HepG2 (cell line): ENCODE results near the gene BCAN. TPM values are rescaled to one million over a fixed set of nuclear protein-coding genes. Genes with fewer than 3 reads are reported as not detected.

ENCODE experiments used
- ARNTL ChIP-seq: sonication (generic); formaldehyde crosslinking; IDR thresholded peaks from 2 replicates; pipeline ENCODE4 v1.4.0; 2020; ENCODE audit warnings: mild to moderate bottlenecking, missing genetic modification reagents
- BCL6 ChIP-seq: IDR thresholded peaks from 2 replicates; pipeline ENCODE4 v1.6.1; 2016; ENCODE audit warnings: missing genetic modification reagents, missing compliant biosample characterization
- CCAR2 ChIP-seq: fragments of 200-400 bp; formaldehyde crosslinking; optimal IDR thresholded peaks from 2 replicates; pipeline ENCODE3; 2018; ENCODE audit warnings: low read depth, mild to moderate bottlenecking, low read length, moderate library complexity
- CENPX ChIP-seq: sonication (generic); formaldehyde crosslinking; IDR thresholded peaks from 2 replicates; pipeline ENCODE4 v1.9.0; 2021; ENCODE audit warnings: mild to moderate bottlenecking, missing genetic modification reagents, moderate library complexity
- CHD4 ChIP-seq: fragments of 200-600 bp; sonication (generic); IDR thresholded peaks from 2 replicates; pipeline ENCODE4 v1.7.0; 2017; ENCODE audit warnings: mild to moderate bottlenecking, low read length, borderline replicate concordance
- GPN1 ChIP-seq: sonication (generic); formaldehyde crosslinking; IDR thresholded peaks from 2 replicates; pipeline ENCODE4 v1.5.1; 2020; ENCODE audit warnings: missing genetic modification reagents, borderline replicate concordance
- HHEX ChIP-seq: IDR thresholded peaks from 2 replicates; pipeline ENCODE4 v1.6.1; 2016; ENCODE audit warnings: control low read depth
- HMGA1 ChIP-seq: sonication (generic); formaldehyde crosslinking; conservative IDR thresholded peaks from 2 replicates; pipeline ENCODE4 v1.4.0; 2020; ENCODE audit warnings: missing genetic modification reagents
- HNF4G ChIP-seq, 2 experiments: sonication (generic) in 1 of 2; formaldehyde crosslinking in 1 of 2; IDR thresholded peaks; 2 replicates each; pipeline versions ENCODE4 v1.4.0 to v1.6.1; 2011 to 2020; ENCODE audit warnings: borderline replicate concordance in 2 of 2, low read depth in 2 of 2, mild to moderate bottlenecking in 2 of 2, low read length in 1 of 2, missing genetic modification reagents in 1 of 2, moderate library complexity in 1 of 2
- MAFK ChIP-seq, 2 experiments: IDR thresholded peaks in 1 of 2; conservative IDR thresholded peaks in 1 of 2; 2 replicates each; pipeline ENCODE4 v1.6.1; 2011; ENCODE audit warnings: improper control_type of control experiment in 2 of 2, low read length in 2 of 2
- MED1 ChIP-seq: sonication (generic); formaldehyde crosslinking; IDR thresholded peaks from 2 replicates; pipeline ENCODE4 v1.4.0; 2020; ENCODE audit warnings: missing genetic modification reagents
- MED8 ChIP-seq: sonication (generic); formaldehyde crosslinking; IDR thresholded peaks from 2 replicates; pipeline ENCODE4 v1.8.1; 2023; ENCODE audit warnings: mild to moderate bottlenecking, missing genetic modification reagents; ENCODE audit not compliant: insufficient replicate concordance
- MXD3 ChIP-seq: IDR thresholded peaks from 2 replicates; pipeline ENCODE4 v1.6.1; 2016; ENCODE audit warnings: mild to moderate bottlenecking, missing biosample characterization, missing genetic modification reagents
- NR2F1 ChIP-seq, 2 experiments: fragments of 450-650 bp in 1 of 2; formaldehyde crosslinking in 1 of 2; IDR thresholded peaks; 2 replicates each; pipeline versions ENCODE4 v1.5.0 to v1.6.1; 2016 to 2020; ENCODE audit warnings: mild to moderate bottlenecking in 1 of 2, missing compliant biosample characterization in 1 of 2, missing genetic modification reagents in 1 of 2, moderate library complexity in 1 of 2
- REPIN1 ChIP-seq: sonication (generic); formaldehyde crosslinking; IDR thresholded peaks from 2 replicates; pipeline ENCODE4 v1.8.0; 2022; ENCODE audit warnings: missing genetic modification reagents, low read depth, mild to moderate bottlenecking, borderline replicate concordance
- REXO4 ChIP-seq: sonication (generic); formaldehyde crosslinking; IDR thresholded peaks from 2 replicates; pipeline ENCODE4 v1.8.0; 2022; ENCODE audit warnings: missing genetic modification reagents, mild to moderate bottlenecking, borderline replicate concordance
- SOX13 ChIP-seq, 3 experiments: fragments of 450-650 bp in 1 of 3; sonication (generic) in 1 of 3; formaldehyde crosslinking in 1 of 3; IDR thresholded peaks in 2 of 3; conservative IDR thresholded peaks in 1 of 3; 2 replicates each; pipeline versions ENCODE4 v1.5.0 to v1.6.1; 2016 to 2020; ENCODE audit warnings: antibody characterized with exemption in 1 of 3, mild to moderate bottlenecking in 1 of 3, missing compliant biosample characterization in 1 of 3, missing genetic modification reagents in 1 of 3, moderate library complexity in 1 of 3
- TBX3 ChIP-seq: fragments of 450-650 bp; IDR thresholded peaks from 2 replicates; pipeline ENCODE4 v1.6.1; 2017; ENCODE audit warnings: antibody characterized with exemption, mild to moderate bottlenecking, inconsistent platforms, borderline replicate concordance
- TOE1 ChIP-seq: sonication (generic); formaldehyde crosslinking; IDR thresholded peaks from 2 replicates; pipeline ENCODE4 v1.4.0; 2020; ENCODE audit warnings: mild to moderate bottlenecking, missing genetic modification reagents
- ZBTB1 ChIP-seq: sonication (generic); formaldehyde crosslinking; IDR thresholded peaks from 2 replicates; pipeline ENCODE4 v1.4.0; 2020; ENCODE audit warnings: missing genetic modification reagents, borderline replicate concordance
- ZEB1 ChIP-seq: IDR thresholded peaks from 2 replicates; pipeline ENCODE4 v1.6.1; 2012; ENCODE audit warnings: mild to moderate bottlenecking, low read depth, inconsistent platforms; ENCODE audit not compliant: insufficient replicate concordance
- ZFP90 ChIP-seq: sonication (generic); formaldehyde crosslinking; IDR thresholded peaks from 2 replicates; pipeline ENCODE4 v1.8.0; 2022; ENCODE audit warnings: missing genetic modification reagents, mild to moderate bottlenecking, inconsistent platforms, borderline replicate concordance
- ZMAT5 ChIP-seq: sonication (generic); formaldehyde crosslinking; IDR thresholded peaks from 2 replicates; pipeline ENCODE4 v1.5.0; 2020; ENCODE audit warnings: mild to moderate bottlenecking, low read depth, missing genetic modification reagents, borderline replicate concordance
- ZNF329 ChIP-seq: sonication (generic); formaldehyde crosslinking; IDR thresholded peaks from 2 replicates; pipeline ENCODE4 v1.9.0; 2021; ENCODE audit warnings: low read depth, mild to moderate bottlenecking, missing genetic modification reagents
- ZNF414 ChIP-seq: sonication (generic); formaldehyde crosslinking; IDR thresholded peaks from 2 replicates; pipeline ENCODE4 v1.5.0; 2020; ENCODE audit warnings: missing genetic modification reagents
- ZNF674 ChIP-seq: sonication (generic); formaldehyde crosslinking; IDR thresholded peaks from 2 replicates; pipeline ENCODE4 v1.5.0; 2020; ENCODE audit warnings: low read depth, mild to moderate bottlenecking, missing genetic modification reagents
- ZNF7 ChIP-seq: IDR thresholded peaks from 2 replicates; pipeline ENCODE4 v1.6.1; 2016; ENCODE audit warnings: missing biosample characterization, missing genetic modification reagents
- ZNF720 ChIP-seq: sonication (generic); formaldehyde crosslinking; IDR thresholded peaks from 2 replicates; pipeline ENCODE4 v1.4.0; 2020; ENCODE audit warnings: missing genetic modification reagents
- polyA plus RNA-seq, 8 experiments: library from polyadenylated mRNA; depleted of rRNA in 3 of 8; stranded (reverse) in 7 of 8; unstranded in 1 of 8; fragments of >200 nt; fragmentation: Illumina TruSeq in 4 of 8; extraction: Trizol in 4 of 8; gene quantifications; 2 replicates each; pipeline versions ENCODE4 v1.2.1 to v1.2.3, GENCODE V29; 2011 to 2016; ENCODE audit warnings: low read depth in 4 of 8, missing spikeins in 1 of 8, mixed read lengths in 1 of 8; ENCODE audit not compliant: insufficient read depth in 1 of 8
- total RNA-seq, 5 experiments: library from RNA; depleted of rRNA; stranded (reverse); fragments of >200 nt; fragmentation: Illumina TruSeq; extraction: Trizol; gene quantifications; 2 replicates each; pipeline ENCODE4 v1.2.3, GENCODE V29; 2016; ENCODE audit warnings: low read depth in 1 of 5

The BCAN gene
- total and polyA plus RNA-seq, 2 of the 13 experiments (the other 11 are each of a cell fraction or from before 2014, with no cell fraction given) = not detected

- TF ChIP-seq MED8 (CRISPR knock-in tag) (peak; percentile 66), HNF4G (IDR thresholded peaks at IDR 0.05; ENCODE audit: borderline replicate concordance, low read depth, low read length) (no peak), HNF4G (CRISPR knock-in tag; IDR thresholded peaks at IDR 0.05; ENCODE audit: borderline replicate concordance, low read depth) (no peak), REPIN1 (CRISPR knock-in tag) (no peak), TBX3 (no peak), ZNF674 (CRISPR knock-in tag) (no peak), ZNF720 (no peak), BCL6 (CRISPR knock-in tag) (0 out of 2 replicates have a peak, but pooled peaks have one; percentile 10), MXD3 (CRISPR knock-in tag) (peak; percentile 97; the same call in 1 of the 2 replicates), ZBTB1 (no peak), MAFK (conservative IDR thresholded peaks at IDR 0.05 in 1 of 2, IDR thresholded peaks at IDR 0.05 in 1 of 2; ENCODE audit: low read length in 2 of 2) (no peak), ZNF7 (CRISPR knock-in tag) (no peak), ZMAT5 (CRISPR knock-in tag) (0 out of 2 replicates have a peak, but pooled peaks have one; percentile 63), SOX13 (IDR thresholded peaks at IDR 0.05) (no peak), SOX13 (CRISPR knock-in tag; conservative IDR thresholded peaks at IDR 0.05 in 1 of 2, IDR thresholded peaks at IDR 0.05 in 1 of 2) (peak in 1 of 2 experiments; percentile 14; a peak in 2 of 4 replicates), ZEB1 (no peak), ARNTL (peak; percentile 75), ZNF329 (CRISPR knock-in tag) (no peak), HMGA1 (CRISPR knock-in tag) (no peak), ZFP90 (CRISPR knock-in tag) (no peak), CENPX (CRISPR knock-in tag) (no peak), HHEX (CRISPR knock-in tag) (no peak), TOE1 (CRISPR knock-in tag) (no peak), CHD4 (no peak; the same call in 1 of the 2 replicates), ZNF414 (CRISPR knock-in tag) (0 out of 2 replicates have a peak, but pooled peaks have one; percentile 47), MED1 (CRISPR knock-in tag) (peak; percentile 68; the same call in 1 of the 2 replicates), REXO4 (CRISPR knock-in tag) (no peak), CCAR2 (no peak), GPN1 (CRISPR knock-in tag) (no peak), NR2F1 (CRISPR knock-in tag; IDR thresholded peaks at IDR 0.05) (no peak)
These were observed 40.6 kb upstream of the BCAN start, which contains the start of gene GPATCH4 (continued) for GRCh38 chr1:156601122-156601830.
